GM19397 (cell line): ENCODE results near the gene INPP5J.
"Not testable (repeated sequence)": the region's sequence is repeated elsewhere in the genome, so short reads cannot be mapped to it uniquely, and the experiment has no call there.

ENCODE experiments used
- ATAC-seq: cut with Tn5 transposase; IDR thresholded peaks from one replicate; pipeline ENCODE4 v1.9.1; 2021; ENCODE audit warnings: mild to moderate bottlenecking, moderate library complexity; ENCODE audit not compliant: unreplicated experiment

The INPP5J gene

GRCh38 chr22:31086703-31087330, 35.9 kb upstream of the INPP5J start:
- ATAC-seq, result no peak

GRCh38 chr22:31087744-31088215, 35.0 kb upstream of the INPP5J start:
- no peak for ATAC-seq

- no peak for ATAC-seq
These were observed 34.4 kb upstream of the INPP5J start for GRCh38 chr22:31088233-31088986.

- no peak for ATAC-seq
These were observed 33.3 kb upstream of the INPP5J start for GRCh38 chr22:31089160-31090100.

GRCh38 chr22:31090217-31091085, 32.3 kb upstream of the INPP5J start:
- ATAC-seq, result no peak

GRCh38 chr22:31091106-31091975, 31.4 kb upstream of the INPP5J start:
- ATAC-seq, result no peak

- no peak for ATAC-seq
These were observed 30.6 kb upstream of the INPP5J start for GRCh38 chr22:31092161-31092560.

GRCh38 chr22:31093086-31093850, 29.5 kb upstream of the INPP5J start:
- ATAC-seq, result no peak

GRCh38 chr22:31094021-31094551, 28.7 kb upstream of the INPP5J start:
- no peak for ATAC-seq

GRCh38 chr22:31094741-31095140, 28.0 kb upstream of the INPP5J start:
- no peak for ATAC-seq

GRCh38 chr22:31095637-31096249, 27.0 kb upstream of the INPP5J start:
- no peak for ATAC-seq

GRCh38 chr22:31096657-31097279, 26.0 kb upstream of the INPP5J start:
- ATAC-seq, result no peak

GRCh38 chr22:31097539-31097938, 25.2 kb upstream of the INPP5J start:
- not testable (repeated sequence) for ATAC-seq

- no peak for ATAC-seq
These were observed 24.7 kb upstream of the INPP5J start for GRCh38 chr22:31097941-31098631.

GRCh38 chr22:31098632-31099110, 24.1 kb upstream of the INPP5J start:
- no peak for ATAC-seq

GRCh38 chr22:31099386-31099785, 23.4 kb upstream of the INPP5J start:
- no peak for ATAC-seq
